ENCODE data around the gene ZFP36L1. TPM values are rescaled to one million over a fixed set of nuclear protein-coding genes. Genes with fewer than 3 reads are reported as not detected.
A peak's percentile ranks its signal among the peaks of the same experiment; 100 is the strongest.

The ZFP36L1 gene
- total and polyA plus RNA-seq, 2 of the 13 experiments (the other 11 are each of a cell fraction or from before 2014, with no cell fraction given) = 7.4 to 10.2 TPM

- TF ChIP-seq ZNF484 (CRISPR knock-in tag; IDR thresholded peaks at IDR 0.05; ENCODE audit: borderline replicate concordance, low read depth) (no peak), ZNF597 (CRISPR knock-in tag; IDR thresholded peaks at IDR 0.05) (no peak), ERF (CRISPR knock-in tag; IDR thresholded peaks at IDR 0.05) (no peak; the same call in 1 of the 2 replicates), PHF20 (CRISPR knock-in tag; IDR thresholded peaks at IDR 0.05) (no peak), ZNF792 (CRISPR knock-in tag; IDR thresholded peaks at IDR 0.05) (peak; percentile 55; the same call in 1 of the 2 replicates), ZFP36 (IDR thresholded peaks at IDR 0.05; ENCODE audit: borderline replicate concordance, low read depth, low read length, partially characterized antibody) (no peak), IKZF4 (CRISPR knock-in tag; IDR thresholded peaks at IDR 0.05; ENCODE audit: borderline replicate concordance, low read depth, not compliant biosample characterization) (no peak), PPARG (CRISPR knock-in tag; conservative IDR thresholded peaks at IDR 0.05) (no peak), KDM4B (CRISPR knock-in tag; IDR thresholded peaks at IDR 0.05) (no peak), CBX1 (IDR thresholded peaks at IDR 0.05; ENCODE audit: low read depth) (peak; percentile 87), WIZ (CRISPR knock-in tag; IDR thresholded peaks at IDR 0.05) (no peak), ZNF784 (CRISPR knock-in tag; IDR thresholded peaks at IDR 0.05; ENCODE audit: borderline replicate concordance) (no peak), ZNF672 (CRISPR knock-in tag; IDR thresholded peaks at IDR 0.05) (no peak), JDP2 (CRISPR knock-in tag; IDR thresholded peaks at IDR 0.05; ENCODE audit: borderline replicate concordance) (no peak), ZNF777 (CRISPR knock-in tag; IDR thresholded peaks at IDR 0.05) (no peak), THYN1 (CRISPR knock-in tag; IDR thresholded peaks at IDR 0.05; ENCODE audit: borderline replicate concordance, low read depth) (no peak), ETV5 (CRISPR knock-in tag; IDR thresholded peaks at IDR 0.05; ENCODE audit: borderline replicate concordance) (peak; percentile 34; the same call in 1 of the 2 replicates), FOXA1 (IDR thresholded peaks at IDR 0.05) (no peak), FOXA1 (CRISPR knock-in tag; IDR thresholded peaks at IDR 0.05) (no peak), REXO4 (CRISPR knock-in tag; IDR thresholded peaks at IDR 0.05; ENCODE audit: borderline replicate concordance) (no peak), BCL3 (CRISPR knock-in tag; IDR thresholded peaks at IDR 0.05) (no peak), EHMT2 (IDR thresholded peaks at IDR 0.05; ENCODE audit: borderline replicate concordance, low read depth, low read length) (no peak), NFRKB (IDR thresholded peaks at IDR 0.05) (no peak)
Measured at GRCh38 chr14:68792979-68793733, at the start of gene ZFP36L1 (continued).

Data from HepG2 (cell line).